GM12891 (cell line): Measurements from ENCODE around the gene USP36.

ENCODE experiments used
- DNase-seq: peaks from one replicate; pipeline ENCODE4 v3.0.0; 2011; ENCODE audit warnings: low spot score; ENCODE audit not compliant: insufficient read length
- FAIRE-seq: peaks from 2 replicates; lab custom pipeline; 2011; peaks lifted over from hg19 to GRCh38; lab: Jason Lieb, UNC
- PAX5 ChIP-seq: IDR thresholded peaks from 2 replicates; pipeline ENCODE4 v1.6.1; 2011; ENCODE audit warnings: low read length, moderate library complexity, mild to moderate bottlenecking; ENCODE audit not compliant: insufficient read depth, severe bottlenecking
- POLR2A ChIP-seq: IDR thresholded peaks from 2 replicates; pipeline ENCODE4 v1.6.1; 2011; ENCODE audit warnings: low read depth, low read length, control low read depth
- POLR2AphosphoS5 ChIP-seq: IDR thresholded peaks from 2 replicates; pipeline ENCODE4 v1.6.1; 2011; ENCODE audit warnings: low read depth, low read length, control low read depth
- POU2F2 ChIP-seq: IDR thresholded peaks from 2 replicates; pipeline ENCODE4 v1.6.1; 2011; ENCODE audit warnings: low read depth, mild to moderate bottlenecking, control low read depth, low read length, moderate library complexity
- SPI1 ChIP-seq: IDR thresholded peaks from 2 replicates; pipeline ENCODE4 v1.6.1; 2011; ENCODE audit warnings: low read depth, low read length, control low read depth
- TAF1 ChIP-seq: IDR thresholded peaks from 2 replicates; pipeline ENCODE4 v1.6.1; 2011; ENCODE audit warnings: low read depth, low read length, control low read depth

USP36 gene

GRCh38 chr17:78826836-78827509 is 13.6 kb downstream of the USP36 start:
- DNase-seq: no peak
- TF ChIP-seq PAX5: no peak
- TF ChIP-seq POLR2A: no peak
- TF ChIP-seq POU2F2: no peak
- no peak for TF ChIP-seq POLR2AphosphoS5
- TF ChIP-seq SPI1: no peak
- no peak for TF ChIP-seq TAF1
- no peak for FAIRE-seq

DNA sequence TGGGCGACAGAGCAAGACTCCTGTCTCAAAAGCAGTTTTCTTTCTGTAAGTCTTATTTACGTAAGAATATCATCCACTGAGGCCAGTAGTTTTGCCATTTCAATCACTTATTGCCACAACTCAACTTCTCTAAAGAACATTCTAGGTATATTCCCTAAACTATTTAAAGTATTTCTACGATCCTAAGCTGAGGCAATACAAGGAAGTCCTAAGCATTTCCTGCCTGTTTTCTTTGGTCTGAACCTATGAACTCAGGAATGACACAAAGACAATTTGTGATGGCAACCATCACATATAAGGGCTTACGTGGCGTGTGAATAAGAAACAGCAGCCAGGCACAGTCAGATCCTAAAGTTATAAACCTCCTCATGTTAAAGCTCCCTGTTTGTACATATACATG is 14.2 kb downstream of the USP36 start:
- DNase-seq (no peak), FAIRE-seq (no peak)
- no peak for TF ChIP-seq TAF1
- TF ChIP-seq PAX5: no peak
- TF ChIP-seq POU2F2: no peak
- TF ChIP-seq SPI1: no peak
- TF ChIP-seq POLR2A: no peak

DNA sequence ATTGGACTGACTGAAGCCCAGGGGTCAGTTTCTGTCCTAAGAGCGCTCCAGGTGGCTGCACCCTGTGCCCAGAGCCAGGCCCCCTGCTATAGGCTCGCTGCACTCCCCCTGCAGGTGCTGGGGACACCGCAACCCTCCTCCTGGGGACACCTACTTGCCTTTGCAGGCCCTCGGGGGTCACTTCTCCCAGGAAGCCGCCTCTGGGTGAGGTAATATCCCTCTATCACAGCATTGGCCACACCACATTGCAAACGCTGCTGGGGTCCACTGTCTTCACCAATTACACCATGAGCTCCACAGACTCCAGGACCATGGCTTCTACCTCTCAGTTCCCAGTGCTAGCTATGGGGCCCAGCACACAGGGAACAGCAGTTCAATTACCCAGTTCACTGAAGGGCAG is 14.9 kb downstream of the USP36 start:
- TF ChIP-seq PAX5: no peak
- TF ChIP-seq SPI1: no peak
- no peak for TF ChIP-seq POLR2A
- no peak for TF ChIP-seq POLR2AphosphoS5
- no peak for TF ChIP-seq TAF1
- TF ChIP-seq POU2F2: no peak
- DNase-seq (no peak), FAIRE-seq (no peak)

- FAIRE-seq: no peak
- DNase-seq: no peak
- TF ChIP-seq PAX5 (no peak), POU2F2 (no peak), TAF1 (no peak), POLR2A (no peak), POLR2AphosphoS5 (no peak), SPI1 (no peak)
These were observed 16.4 kb downstream of the USP36 start for GRCh38 chr17:78824240-78824639.

DNA sequence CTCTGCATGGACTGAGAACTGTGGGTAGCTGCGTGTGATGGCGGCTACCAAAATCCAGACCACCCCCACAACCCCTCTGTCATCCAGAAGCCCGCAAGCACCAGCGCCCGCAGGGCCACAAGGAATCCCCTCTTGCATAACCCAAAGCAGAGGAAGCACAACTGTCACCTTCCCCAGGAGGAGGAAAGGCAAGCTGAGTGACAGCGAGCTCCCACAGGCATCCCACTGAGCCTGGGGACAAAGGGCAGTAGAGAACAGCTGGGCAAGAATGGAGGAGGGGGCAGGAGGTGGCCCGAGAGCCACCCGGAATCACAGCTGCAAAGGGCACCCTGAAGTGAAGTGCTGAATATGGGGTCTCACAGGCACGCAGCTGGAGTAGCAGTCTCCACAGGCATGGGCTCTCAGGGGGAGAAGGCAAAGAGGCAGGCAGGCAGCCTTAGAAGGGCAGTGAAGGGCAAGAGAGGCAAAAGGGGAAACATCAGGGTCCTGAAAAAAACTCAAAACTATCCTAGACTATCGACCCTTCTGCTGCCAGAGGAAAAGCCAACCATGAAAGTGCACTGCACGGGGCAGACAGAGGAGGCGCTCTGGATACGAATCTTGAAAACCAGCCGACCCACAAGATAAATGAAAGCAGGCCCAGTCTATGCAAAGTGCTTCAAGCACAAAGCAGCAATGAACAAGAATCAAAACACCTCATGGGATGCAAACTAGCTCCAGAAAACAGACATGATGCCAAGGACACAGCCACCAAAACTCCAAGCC is 17.1 kb downstream of the USP36 start:
- no peak for FAIRE-seq
- no peak for TF ChIP-seq SPI1
- no peak for TF ChIP-seq TAF1
- no peak for TF ChIP-seq POU2F2
- TF ChIP-seq POLR2AphosphoS5: no peak
- DNase-seq: no peak

DNA sequence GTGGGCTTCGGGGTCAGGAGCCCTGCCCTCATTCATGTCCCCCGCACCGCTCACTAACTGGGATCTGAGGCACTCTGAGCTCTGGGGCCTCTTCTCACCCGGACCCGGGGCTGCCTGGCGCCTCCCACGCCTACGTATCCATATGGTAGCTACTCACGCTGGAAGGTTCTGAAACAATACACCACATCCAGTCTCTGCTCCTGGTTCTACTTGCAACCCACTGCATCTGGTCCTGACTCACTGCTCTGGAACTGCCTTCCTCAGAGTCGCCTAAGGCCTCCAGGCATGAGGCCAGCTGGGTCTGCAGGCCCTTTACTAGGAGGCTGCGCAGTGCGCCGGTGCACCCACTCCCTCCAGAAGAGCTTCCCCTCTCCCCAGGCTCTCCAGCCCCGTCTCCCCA is 18.1 kb downstream of the USP36 start:
- DNase-seq (no peak), FAIRE-seq (no peak)
- TF ChIP-seq PAX5 (no peak), POLR2AphosphoS5 (no peak), SPI1 (no peak), POLR2A (no peak), POU2F2 (no peak), TAF1 (no peak)

DNA sequence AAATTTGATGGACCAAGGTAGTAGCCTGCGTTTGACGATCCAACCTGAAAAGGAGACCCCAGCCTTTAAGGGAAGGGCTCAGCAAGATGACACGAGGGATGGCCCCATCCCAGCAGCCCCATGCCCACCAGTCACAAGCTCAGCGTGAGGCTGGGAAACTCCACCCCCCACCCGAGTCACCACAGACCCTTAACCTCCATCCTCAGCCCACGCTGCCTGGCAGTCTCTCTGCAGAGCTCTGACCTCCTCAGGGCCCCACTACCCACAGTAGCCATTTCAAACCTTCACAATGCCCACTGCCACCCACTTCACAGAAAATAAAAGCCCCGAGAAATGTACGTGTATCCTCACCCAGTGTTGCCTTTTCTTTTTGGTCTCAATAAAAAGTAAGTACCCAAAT is 18.7 kb downstream of the USP36 start:
- no peak for TF ChIP-seq SPI1
- no peak for TF ChIP-seq PAX5
- TF ChIP-seq TAF1: no peak
- no peak for TF ChIP-seq POLR2AphosphoS5
- no peak for TF ChIP-seq POU2F2
- no peak for TF ChIP-seq POLR2A
- no peak for FAIRE-seq
- DNase-seq: no peak

DNA sequence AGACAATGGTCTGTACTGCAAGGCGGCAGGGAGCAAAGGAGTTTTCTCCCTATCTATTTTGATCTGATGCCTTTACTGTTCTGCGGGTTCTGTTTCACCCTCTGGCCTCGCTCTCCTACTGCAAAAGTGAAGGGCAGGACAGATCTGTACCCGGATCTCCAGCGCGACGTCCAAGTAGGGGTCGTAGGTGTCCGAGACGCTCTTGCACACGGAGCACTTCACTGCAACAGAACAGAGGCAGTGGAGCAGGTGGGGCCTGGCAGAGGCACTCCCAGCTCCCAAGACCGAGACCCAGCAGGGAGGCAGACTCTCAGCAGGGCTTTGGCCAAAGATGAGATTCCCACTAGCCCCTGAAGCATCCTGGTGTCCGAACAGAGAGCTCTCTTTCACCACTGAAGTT is 19.8 kb downstream of the USP36 start:
- no peak for DNase-seq
- no peak for TF ChIP-seq PAX5
- TF ChIP-seq SPI1: no peak
- no peak for TF ChIP-seq POLR2A
- TF ChIP-seq TAF1: no peak
- TF ChIP-seq POU2F2: no peak
- no peak for TF ChIP-seq POLR2AphosphoS5
- FAIRE-seq: no peak

DNA sequence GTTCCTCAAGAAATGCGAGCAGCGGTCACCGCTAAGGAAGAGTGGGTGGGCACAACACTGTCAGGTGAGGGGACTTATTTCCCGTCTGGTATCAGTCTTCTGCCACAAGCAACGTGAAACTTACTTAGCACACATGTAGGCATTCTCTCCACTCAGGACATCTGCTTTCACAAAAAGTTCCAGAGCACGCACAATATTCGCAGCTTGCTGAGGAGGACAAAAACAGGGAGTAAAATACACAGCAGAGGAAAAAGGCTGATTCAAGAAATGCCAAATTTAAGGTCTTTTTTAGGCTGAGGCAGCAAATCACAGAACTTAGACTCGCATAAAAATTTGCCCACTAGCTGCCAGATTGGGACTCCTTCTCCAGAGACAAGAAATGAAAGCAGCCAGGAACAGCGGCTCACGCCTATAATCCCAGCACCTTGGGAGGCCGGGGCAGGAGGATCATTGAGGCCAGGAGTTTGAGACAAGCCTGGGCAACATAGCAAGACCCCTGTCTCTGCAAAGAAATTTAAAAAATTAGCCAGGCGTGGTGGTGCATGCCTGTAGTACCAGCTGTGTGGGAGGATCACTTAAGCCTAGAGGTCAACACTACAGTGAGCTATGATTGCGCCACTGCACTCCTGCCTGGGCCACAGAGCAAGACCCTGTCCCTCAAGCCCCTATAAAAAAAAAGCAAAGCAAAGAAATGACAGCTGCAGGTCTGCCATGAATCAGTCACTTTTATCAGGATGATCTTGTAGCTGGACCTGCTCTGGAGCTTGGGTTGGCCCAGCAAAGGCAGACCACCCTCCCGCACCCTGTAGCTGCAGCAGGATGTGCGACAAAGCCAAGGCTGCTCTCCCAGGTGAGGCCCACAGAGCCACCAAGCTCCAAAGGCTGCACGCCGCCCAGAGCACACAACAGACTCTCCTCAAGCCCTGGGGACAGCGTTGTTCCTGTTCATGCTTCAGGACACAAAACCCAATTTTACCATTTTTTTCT is 20.5 kb downstream of the USP36 start:
- DNase-seq (no peak), FAIRE-seq (no peak)
- no peak for TF ChIP-seq TAF1
